ENCODE results near the gene RRP12. TPM values are rescaled to one million over a fixed set of nuclear protein-coding genes. Genes with fewer than 3 reads are reported as not detected.
A peak's percentile ranks its signal among the peaks of the same experiment; 100 is the strongest.

Gene RRP12
- total and polyA plus RNA-seq, 12 donors: 13.3 to 56.9 (median 27.6) TPM

DNA sequence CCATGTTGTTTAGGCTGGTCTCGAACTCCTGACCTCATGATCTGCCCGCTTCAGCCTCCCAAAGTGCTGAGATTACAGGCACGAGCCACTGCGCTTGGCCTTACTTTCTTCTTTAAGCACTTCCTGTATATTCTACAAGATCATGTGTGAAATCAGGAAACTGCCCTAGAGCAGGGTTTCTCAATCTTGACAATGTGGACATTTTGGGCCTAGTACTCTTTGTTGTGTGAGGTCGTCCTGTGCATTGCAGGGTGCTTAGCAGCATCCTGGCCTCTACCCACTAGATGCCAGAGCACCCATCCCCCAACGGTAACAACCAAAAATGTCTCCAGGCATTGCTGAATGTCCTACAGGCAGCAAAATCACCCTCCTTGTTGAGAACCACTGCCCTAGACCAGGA, 24.7 kb downstream of the RRP12 start:
- 73 to 92% (median 90%) methylated on average over 5 to 6 of the region's 6 CpGs for WGBS, 4 donors
- DNase-seq: no peak
- H3K4me1 ChIP-seq (replicated peaks in 1 of 2): no peaks in the 10 kb centered on the region
- H3K4me3 ChIP-seq: no peak overlapping the region
- TF ChIP-seq, protein P1, sequence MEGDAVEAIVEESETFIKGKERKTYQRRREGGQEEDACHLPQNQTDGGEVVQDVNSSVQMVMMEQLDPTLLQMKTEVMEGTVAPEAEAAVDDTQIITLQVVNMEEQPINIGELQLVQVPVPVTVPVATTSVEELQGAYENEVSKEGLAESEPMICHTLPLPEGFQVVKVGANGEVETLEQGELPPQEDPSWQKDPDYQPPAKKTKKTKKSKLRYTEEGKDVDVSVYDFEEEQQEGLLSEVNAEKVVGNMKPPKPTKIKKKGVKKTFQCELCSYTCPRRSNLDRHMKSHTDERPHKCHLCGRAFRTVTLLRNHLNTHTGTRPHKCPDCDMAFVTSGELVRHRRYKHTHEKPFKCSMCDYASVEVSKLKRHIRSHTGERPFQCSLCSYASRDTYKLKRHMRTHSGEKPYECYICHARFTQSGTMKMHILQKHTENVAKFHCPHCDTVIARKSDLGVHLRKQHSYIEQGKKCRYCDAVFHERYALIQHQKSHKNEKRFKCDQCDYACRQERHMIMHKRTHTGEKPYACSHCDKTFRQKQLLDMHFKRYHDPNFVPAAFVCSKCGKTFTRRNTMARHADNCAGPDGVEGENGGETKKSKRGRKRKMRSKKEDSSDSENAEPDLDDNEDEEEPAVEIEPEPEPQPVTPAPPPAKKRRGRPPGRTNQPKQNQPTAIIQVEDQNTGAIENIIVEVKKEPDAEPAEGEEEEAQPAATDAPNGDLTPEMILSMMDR (IDR thresholded peaks at IDR 0.05): no peak
- TF ChIP-seq POLR2A (IDR thresholded peaks at IDR 0.05): no peak
- no peak overlapping the region for H3K27ac ChIP-seq
- H3K27me3 ChIP-seq: no peaks in the 10 kb centered on the region
- intact Hi-C loops (cut with DNase I): no loop called here
- H3K9me3 ChIP-seq (replicated peaks in 1 of 3): no peaks in the 10 kb centered on the region
- H3K36me3 ChIP-seq (replicated peaks in 1 of 2): peaks cover 0 to 53% of the 10 kb centered on the region in 2 donors

DNA sequence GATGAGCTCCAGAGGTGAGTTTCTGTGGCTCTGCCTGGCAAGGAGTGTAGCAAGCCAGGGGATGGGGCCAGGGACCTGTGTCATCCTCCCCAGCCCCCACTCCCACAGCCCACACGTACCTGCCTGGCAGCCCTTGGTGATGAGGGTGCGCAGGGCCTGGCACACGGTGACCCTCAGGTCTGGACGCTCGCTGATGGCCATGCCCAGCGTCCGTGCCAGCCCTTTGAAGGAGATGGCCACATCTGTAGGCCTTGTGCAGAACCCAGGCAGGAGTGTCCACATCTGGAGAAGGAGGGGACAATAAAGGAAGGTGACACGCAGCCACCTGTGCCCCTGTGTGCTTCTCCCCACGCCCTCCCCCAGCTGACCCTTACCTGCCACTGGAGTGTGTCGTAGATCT, 27.7 kb downstream of the RRP12 start:
- DNase-seq: no peak
- Histone ChIP-seq H3K9me3 (replicated peaks in 1 of 3) (no peaks in the 10 kb centered on the region), H3K36me3 (replicated peaks in 1 of 2) (peaks cover 0 to 62% of the 10 kb centered on the region in 2 donors), H3K4me3 (no peak overlapping the region), H3K4me1 (replicated peaks in 1 of 2) (no peaks in the 10 kb centered on the region), H3K27ac (no peak overlapping the region), H3K27me3 (no peaks in the 10 kb centered on the region)
- TF ChIP-seq, protein P1 (IDR thresholded peaks at IDR 0.05): no peak
- TF ChIP-seq POLR2A (IDR thresholded peaks at IDR 0.05): no peak
- intact Hi-C loops (cut with DNase I): no loop called here
- 76 to 93% (median 93%) methylated on average over 6 to 10 of the region's 10 CpGs; no CpG with 5 or more reads in 1 of the 4 donors for WGBS, 4 donors

DNA sequence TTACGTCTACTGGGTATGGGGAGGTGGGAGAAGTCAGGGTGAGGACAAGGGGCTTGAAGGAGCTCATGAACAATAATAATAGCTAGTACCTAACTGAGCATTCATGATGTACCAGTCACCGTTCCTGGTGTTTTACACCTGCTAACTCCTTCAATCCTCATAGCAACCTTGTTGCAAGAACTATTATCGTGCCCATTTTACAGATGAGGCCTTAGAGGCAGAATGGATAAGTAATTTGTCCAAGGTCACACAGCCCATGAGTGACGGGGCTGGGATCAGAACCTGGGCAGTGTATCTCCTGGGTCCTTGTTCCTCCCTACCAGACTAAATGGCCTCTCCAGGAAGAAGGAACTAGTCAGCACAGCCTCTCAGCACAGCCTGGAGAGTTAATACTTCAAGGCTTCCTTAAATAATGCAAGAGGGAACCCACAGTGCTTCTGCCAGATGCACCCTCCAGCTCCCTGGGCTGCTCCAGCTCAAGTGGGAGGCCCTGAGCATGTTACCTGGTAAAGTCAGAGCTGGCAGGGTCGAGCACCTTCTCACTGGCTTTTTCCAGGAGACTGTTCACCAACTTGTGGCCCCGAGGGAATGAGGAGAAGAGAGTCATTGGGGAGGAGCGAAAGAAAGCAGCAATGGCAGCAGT, 28.8 kb downstream of the RRP12 start:
- WGBS, 4 donors: 91 to 93% (median 91%) methylated on average over 6 to 7 of the region's 7 CpGs
- peaks cover 0 to 57% of the 10 kb centered on the region in 2 donors for H3K36me3 ChIP-seq (replicated peaks in 1 of 2)
- no peak for TF ChIP-seq POLR2A (IDR thresholded peaks at IDR 0.05)
- TF ChIP-seq, protein P1 (IDR thresholded peaks at IDR 0.05): no peak
- H3K27ac ChIP-seq: no peak overlapping the region
- intact Hi-C loops (cut with DNase I): no loop called here
- H3K4me3 ChIP-seq: no peak overlapping the region
- no peaks in the 10 kb centered on the region for H3K27me3 ChIP-seq
- no peaks in the 10 kb centered on the region for H3K9me3 ChIP-seq (replicated peaks in 1 of 3)
- DNase-seq: peak in 1 of 7 donors; percentile 3
- no peaks in the 10 kb centered on the region for H3K4me1 ChIP-seq (replicated peaks in 1 of 2)

DNA sequence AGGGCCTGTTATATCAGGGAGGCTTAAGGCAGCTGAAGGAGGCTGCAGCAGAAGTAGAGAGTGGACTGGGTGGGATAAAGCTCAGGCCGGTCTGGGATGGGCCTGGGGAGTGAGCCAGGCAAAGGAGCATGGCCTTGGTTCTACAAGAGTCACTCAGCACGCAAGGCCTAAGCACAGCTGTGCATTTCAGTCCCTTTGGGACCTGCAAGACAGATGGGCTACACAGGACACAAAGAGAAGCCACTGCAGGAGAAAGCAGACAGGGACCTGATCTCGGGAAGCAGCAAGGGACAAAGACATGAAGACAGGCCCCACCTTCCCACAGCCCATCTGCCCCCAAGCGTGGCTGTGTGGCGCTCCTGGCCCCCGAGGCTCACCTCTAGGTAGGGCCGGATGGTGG, 29.4 kb downstream of the RRP12 start:
- Histone ChIP-seq H3K36me3 (replicated peaks in 1 of 2) (peaks cover 0 to 54% of the 10 kb centered on the region in 2 donors), H3K4me3 (no peak overlapping the region), H3K27ac (no peak overlapping the region), H3K9me3 (replicated peaks in 1 of 3) (no peaks in the 10 kb centered on the region), H3K27me3 (no peaks in the 10 kb centered on the region), H3K4me1 (replicated peaks in 1 of 2) (no peaks in the 10 kb centered on the region)
- intact Hi-C loops (cut with DNase I): no loop called here
- WGBS, 4 donors: 80 to 91% (median 90%) methylated on average over 2 to 7 of the region's 7 CpGs
- no peak for DNase-seq
- TF ChIP-seq, protein P1 (IDR thresholded peaks at IDR 0.05): no peak
- no peak for TF ChIP-seq POLR2A (IDR thresholded peaks at IDR 0.05)
